CD8-positive, alpha-beta memory T cell (primary cell): ENCODE results near the gene SMIM14. TPM values are rescaled to one million over a fixed set of nuclear protein-coding genes. Genes with fewer than 3 reads are reported as not detected.
A peak's percentile ranks its signal among the peaks of the same experiment; 100 is the strongest.

Source experiments
- CTCF ChIA-PET: fragments of 350-600 bp; sonication (Branson Sonifier 250); formaldehyde crosslinking; loops from one replicate; lab custom pipeline; 2021; ENCODE audit warnings: antibody characterized with exemption; lab: Charles Lee
- POLR2A ChIA-PET: fragments of 350-600 bp; sonication (Branson Sonifier 250); formaldehyde crosslinking; loops from one replicate; lab custom pipeline; 2021; ENCODE audit warnings: antibody characterized with exemption; lab: Charles Lee
- DNase-seq, 5 donors: peaks; one replicate each; pipeline versions ENCODE4 v3.0.0 to v3.0.0-alpha.2; 2020 to 2022; ENCODE audit warnings: mixed read lengths in 1 of 5
- H3K27ac ChIP-seq: one replicate; pipeline ENCODE4 v1.7.0; 2013; ENCODE audit warnings: low read depth, mild to moderate bottlenecking, low read length, moderate library complexity
- H3K27me3 ChIP-seq: 2 replicates; pipeline ENCODE4 v1.7.0; 2013; ENCODE audit warnings: low read length, mild to moderate bottlenecking; ENCODE audit not compliant: insufficient read depth, poor library complexity, severe bottlenecking
- H3K36me3 ChIP-seq: 2 replicates; pipeline ENCODE4 v1.7.0; 2013; ENCODE audit warnings: mild to moderate bottlenecking, low read length, moderate library complexity; ENCODE audit not compliant: insufficient read depth
- H3K4me1 ChIP-seq: 2 replicates; pipeline ENCODE4 v1.7.0; 2013; ENCODE audit warnings: mild to moderate bottlenecking, low read length, moderate library complexity; ENCODE audit not compliant: insufficient read depth
- H3K4me3 ChIP-seq: 2 replicates; pipeline ENCODE4 v1.7.0; 2013; ENCODE audit warnings: mild to moderate bottlenecking, low read length
- H3K9me3 ChIP-seq: 2 replicates; pipeline ENCODE4 v1.7.0; 2013; ENCODE audit warnings: mild to moderate bottlenecking, low read length
- H3K27ac Mint-ChIP-seq, 8 donors: one replicate each; pipeline ENCODE4 v1.8.0; 2020 to 2021; ENCODE audit warnings: mixed read lengths in 8 of 8, mild to moderate bottlenecking in 6 of 8, inconsistent platforms in 3 of 8, moderate library complexity in 3 of 8
- H3K27me3 Mint-ChIP-seq, 2 donors: one replicate each; pipeline ENCODE4 v1.8.0; 2020 to 2021; ENCODE audit warnings: mixed read lengths in 2 of 2, mild to moderate bottlenecking in 1 of 2, moderate library complexity in 1 of 2
- H3K36me3 Mint-ChIP-seq, 3 donors: one replicate each; pipeline ENCODE4 v1.8.0; 2020 to 2021; ENCODE audit warnings: mixed read lengths in 3 of 3, inconsistent platforms in 1 of 3, mild to moderate bottlenecking in 1 of 3
- H3K4me1 Mint-ChIP-seq, 3 donors: one replicate each; pipeline ENCODE4 v1.8.0; 2020 to 2021; ENCODE audit warnings: mixed read lengths in 3 of 3, inconsistent platforms in 1 of 3, mild to moderate bottlenecking in 1 of 3
- H3K4me3 Mint-ChIP-seq, 7 donors: one replicate each; pipeline ENCODE4 v1.8.0; 2020 to 2021; ENCODE audit warnings: mixed read lengths in 7 of 7, mild to moderate bottlenecking in 6 of 7, moderate library complexity in 4 of 7, inconsistent platforms in 2 of 7
- H3K9me3 Mint-ChIP-seq, 5 donors: one replicate each; pipeline ENCODE4 v1.8.0; 2020 to 2022; ENCODE audit warnings: mixed read lengths in 5 of 5, mild to moderate bottlenecking in 3 of 5, moderate library complexity in 2 of 5, inconsistent platforms in 1 of 5
- polyA plus RNA-seq: library from polyadenylated mRNA; unstranded; fragments of 300-500 nt; fragmentation: Illumina TruSeq; gene quantifications from one replicate; pipeline ENCODE4 v1.2.3, GENCODE V29; 2021
- total RNA-seq, 2 experiments: library from RNA; stranded (reverse); gene quantifications; one replicate each; pipeline ENCODE4 v1.2.3, GENCODE V29; 2021

Gene SMIM14
- total and polyA plus RNA-seq, 3 experiments from 2014 or later, result 2.2 to 46.4 (median 2.2) TPM

- peak in 4 of 5 donors; percentile 9 to 49 (median 42) for DNase-seq
- Mint-ChIP-seq H3K27me3 (no peaks in the 10 kb centered on the region), H3K27ac (peak overlapping the region; percentile 88 to 98 (median 96)), H3K4me1 (peaks cover 44 to 51% (median 51%) of the 10 kb centered on the region in 3 donors), H3K4me3 (peak overlapping the region; percentile 84 to 97 (median 93)), H3K36me3 (peaks cover 0 to 14% (median 0%) of the 10 kb centered on the region in 3 donors), H3K9me3 (no peaks in the 10 kb centered on the region)
- Histone ChIP-seq H3K27me3 (no peaks in the 10 kb centered on the region), H3K27ac (peak overlapping the region; percentile 74), H3K36me3 (no peaks in the 10 kb centered on the region), H3K4me3 (peak overlapping the region; percentile 86), H3K4me1 (peaks cover 18% of the 10 kb centered on the region), H3K9me3 (no peaks in the 10 kb centered on the region)
- CTCF ChIA-PET, result interaction anchor here (0.9 to 3.8 kb wide), 8 partner anchors 8 to 341 kb away, joined by 3 to 13 read pairs (median 5); partner anchors contain the start of genes UBE2K and UGDH
- POLR2A ChIA-PET, result interaction anchor here (0.7 to 2.2 kb wide), 5 partner anchors 60 to 644 kb away, joined by 3 to 16 read pairs (median 7); partner anchors contain the start of genes LIAS, RPL9, UBE2K and UGDH
These were observed 895 bp downstream of the SMIM14 start for GRCh38 chr4:39637586-39638353.

- no peak for DNase-seq
- H3K27ac Mint-ChIP-seq, result peak overlapping the region; percentile 88 to 98 (median 96)
These were observed 1.5 kb downstream of the SMIM14 start for GRCh38 chr4:39637221-39637585.

GRCh38 chr4:39636531-39637184, 2.0 kb downstream of the SMIM14 start:
- Histone ChIP-seq H3K4me3 (peak overlapping the region; percentile 86), H3K27me3 (no peaks in the 10 kb centered on the region), H3K9me3 (no peaks in the 10 kb centered on the region), H3K27ac (no peak overlapping the region), H3K4me1 (peaks cover 18% of the 10 kb centered on the region), H3K36me3 (no peaks in the 10 kb centered on the region)
- Mint-ChIP-seq H3K9me3 (no peaks in the 10 kb centered on the region), H3K36me3 (peaks cover 0 to 14% (median 0%) of the 10 kb centered on the region in 3 donors), H3K27ac (peak overlapping the region; percentile 88 to 98 (median 96)), H3K4me3 (peak overlapping the region; percentile 84 to 97 (median 93)), H3K4me1 (peaks cover 44 to 51% (median 51%) of the 10 kb centered on the region in 3 donors), H3K27me3 (no peaks in the 10 kb centered on the region)
- ChIA-PET POLR2A (interaction anchor here (0.7 kb wide), 1 partner anchor 643 kb away, joined by 5 read pairs; no protein-coding TSS in a partner anchor), CTCF (interaction anchor here (1.7 to 2.2 kb wide), 2 partner anchors 12 to 61 kb away, joined by 3 to 7 read pairs; partner anchors contain the start of gene UBE2K)
- DNase-seq, result peak in 3 of 5 donors; percentile 28 to 49 (median 34)

More at GRCh38 chr4:39637221-39637585, 1.5 kb downstream of the SMIM14 start:
- H3K4me1 ChIP-seq, result peaks cover 18% of the 10 kb centered on the region
- no peaks in the 10 kb centered on the region for H3K27me3 ChIP-seq
- peak overlapping the region; percentile 74 for H3K27ac ChIP-seq
- peak overlapping the region; percentile 86 for H3K4me3 ChIP-seq
- no peaks in the 10 kb centered on the region for H3K27me3 Mint-ChIP-seq
- ChIA-PET CTCF (interaction anchor here (1.3 to 3.8 kb wide), 4 partner anchors 13 to 168 kb away, joined by 3 to 13 read pairs (median 6); partner anchors contain the start of genes UBE2K and UGDH), POLR2A (interaction anchor here (0.7 to 2.2 kb wide), 3 partner anchors 110 to 644 kb away, joined by 5 to 16 read pairs (median 13); partner anchors contain the start of genes LIAS, RPL9 and UGDH)
- H3K4me1 Mint-ChIP-seq, result peaks cover 44 to 51% (median 51%) of the 10 kb centered on the region in 3 donors
- peaks cover 0 to 14% (median 0%) of the 10 kb centered on the region in 3 donors for H3K36me3 Mint-ChIP-seq
- no peaks in the 10 kb centered on the region for H3K9me3 ChIP-seq
- H3K36me3 ChIP-seq, result no peaks in the 10 kb centered on the region
- H3K9me3 Mint-ChIP-seq, result no peaks in the 10 kb centered on the region
- peak overlapping the region; percentile 84 to 97 (median 93) for H3K4me3 Mint-ChIP-seq

- Histone ChIP-seq H3K9me3 (no peaks in the 10 kb centered on the region), H3K4me1 (peaks cover 15% of the 10 kb centered on the region), H3K36me3 (no peaks in the 10 kb centered on the region), H3K27ac (no peak overlapping the region), H3K27me3 (no peaks in the 10 kb centered on the region), H3K4me3 (no peak overlapping the region)
- peak overlapping the region in 1 of 7 donors; percentile 70 for H3K4me3 Mint-ChIP-seq
- H3K4me1 Mint-ChIP-seq, result peaks cover 43 to 51% (median 47%) of the 10 kb centered on the region in 3 donors
- DNase-seq, result no peak
- no peaks in the 10 kb centered on the region for H3K27me3 Mint-ChIP-seq
- POLR2A ChIA-PET, result no interaction called here
- H3K27ac Mint-ChIP-seq, result peak overlapping the region; percentile 10 to 97 (median 72)
- peaks cover 0 to 14% (median 0%) of the 10 kb centered on the region in 3 donors for H3K36me3 Mint-ChIP-seq
- CTCF ChIA-PET, result interaction anchor here (1.1 kb wide), 1 partner anchor 166 kb away, joined by 3 read pairs; no protein-coding TSS in a partner anchor
- H3K9me3 Mint-ChIP-seq, result no peaks in the 10 kb centered on the region
These were observed 3.6 kb downstream of the SMIM14 start for GRCh38 chr4:39635023-39635422.

- H3K27me3 Mint-ChIP-seq, result no peaks in the 10 kb centered on the region
- POLR2A ChIA-PET, result interaction anchor here (0.6 to 0.7 kb wide), 3 partner anchors 17 to 1741 kb away, joined by 3 read pairs; no protein-coding TSS in a partner anchor
- H3K27ac Mint-ChIP-seq, result no peak overlapping the region
- Histone ChIP-seq H3K4me3 (no peak overlapping the region), H3K36me3 (no peaks in the 10 kb centered on the region), H3K27ac (no peak overlapping the region), H3K9me3 (no peaks in the 10 kb centered on the region), H3K27me3 (no peaks in the 10 kb centered on the region), H3K4me1 (no peaks in the 10 kb centered on the region)
- no peak overlapping the region for H3K4me3 Mint-ChIP-seq
- CTCF ChIA-PET, result interaction anchor here (1.1 to 1.5 kb wide), 2 partner anchors 8 to 162 kb away, joined by 3 read pairs; no protein-coding TSS in a partner anchor
- DNase-seq, result no peak
- no peaks in the 10 kb centered on the region for H3K9me3 Mint-ChIP-seq
- peaks cover 0 to 4% (median 2%) of the 10 kb centered on the region in 3 donors for H3K36me3 Mint-ChIP-seq
- H3K4me1 Mint-ChIP-seq, result peaks cover 23 to 28% (median 26%) of the 10 kb centered on the region in 3 donors
These were observed 7.0 kb downstream of the SMIM14 start for GRCh38 chr4:39631700-39632079.

- H3K36me3 ChIP-seq, result no peaks in the 10 kb centered on the region
- no peaks in the 10 kb centered on the region for H3K27me3 Mint-ChIP-seq
- DNase-seq, result no peak
- no peaks in the 10 kb centered on the region for H3K4me1 ChIP-seq
- no peak overlapping the region for H3K27ac Mint-ChIP-seq
- no peak overlapping the region for H3K4me3 ChIP-seq
- ChIA-PET CTCF (no interaction called here), POLR2A (no interaction called here)
- peaks cover 0 to 8% (median 2%) of the 10 kb centered on the region in 3 donors for H3K36me3 Mint-ChIP-seq
- H3K9me3 ChIP-seq, result no peaks in the 10 kb centered on the region
- H3K9me3 Mint-ChIP-seq, result no peaks in the 10 kb centered on the region
- no peaks in the 10 kb centered on the region for H3K27me3 ChIP-seq
- no peak overlapping the region for H3K4me3 Mint-ChIP-seq
- peaks cover 5 to 8% (median 7%) of the 10 kb centered on the region in 3 donors for H3K4me1 Mint-ChIP-seq
- H3K27ac ChIP-seq, result no peak overlapping the region
These were observed 11.3 kb downstream of the SMIM14 start for GRCh38 chr4:39627413-39627812.

- Mint-ChIP-seq H3K27me3 (no peaks in the 10 kb centered on the region), H3K27ac (peak overlapping the region in 1 of 8 donors; percentile 39), H3K4me3 (no peak overlapping the region), H3K9me3 (no peaks in the 10 kb centered on the region), H3K36me3 (peaks cover 0 to 8% (median 2%) of the 10 kb centered on the region in 3 donors), H3K4me1 (peaks cover 5 to 8% (median 7%) of the 10 kb centered on the region in 3 donors)
- Histone ChIP-seq H3K27ac (no peak overlapping the region), H3K4me1 (no peaks in the 10 kb centered on the region), H3K9me3 (no peaks in the 10 kb centered on the region), H3K27me3 (no peaks in the 10 kb centered on the region), H3K4me3 (no peak overlapping the region), H3K36me3 (no peaks in the 10 kb centered on the region)
- ChIA-PET CTCF (interaction anchor here (1.1 kb wide), 1 partner anchor 351 kb away, joined by 3 read pairs; no protein-coding TSS in a partner anchor), POLR2A (no interaction called here)
- DNase-seq, result no peak
These were observed 11.8 kb downstream of the SMIM14 start for GRCh38 chr4:39626913-39627312.
